T-cell (primary cell): ENCODE data around the gene RNF215. TPM values are rescaled to one million over a fixed set of nuclear protein-coding genes. Genes with fewer than 3 reads are reported as not detected.

Experiments used
- ATAC-seq, 4 experiments: fragments of 200-7000 bp in 3 of 4; fragments of 150-1000 bp in 1 of 4; cut with Tn5 transposase; replicated peaks in 1 of 4; 1 replicate in 3 of 4; 2 replicates in 1 of 4; pipeline ENCODE4 v1.10.0; 2021; ENCODE audit warnings: moderate library complexity in 3 of 4, mild to moderate bottlenecking in 2 of 4, moderate number of reproducible peaks in 1 of 4
- CTCF ChIA-PET, 2 donors: fragments of 300-600 bp; sonication (Branson Sonifier 250); formaldehyde crosslinking; loops; one replicate each; lab custom pipeline; 2022; ENCODE audit warnings: antibody characterized with exemption in 2 of 2; lab: Charles Lee
- POLR2A ChIA-PET, 2 donors: fragments of 300-600 bp; sonication (Branson Sonifier 250); formaldehyde crosslinking; loops; one replicate each; lab custom pipeline; 2022; ENCODE audit warnings: antibody characterized with exemption in 2 of 2; lab: Charles Lee
- DNase-seq, 35 experiments: peaks; one replicate each; pipeline versions ENCODE4 v3.0.0 to v3.0.0-alpha.2; 2013 to 2023
- H3K27ac ChIP-seq: one replicate; pipeline ENCODE4 v1.5.1; 2013; ENCODE audit warnings: low read length
- H3K27me3 ChIP-seq, 2 experiments: replicated peaks in 1 of 2; 1 replicate in 1 of 2; 2 replicates in 1 of 2; pipeline versions ENCODE4 v1.6.1 to v1.7.0; 2013; ENCODE audit warnings: low read length in 1 of 2, mixed read lengths in 1 of 2; ENCODE audit not compliant: control insufficient read depth in 2 of 2, insufficient read depth in 2 of 2; ENCODE audit errors: extremely low read depth in 1 of 2
- H3K36me3 ChIP-seq, 2 donors: 1 replicate in 1 of 2; 2 replicates in 1 of 2; pipeline versions ENCODE4 v1.6.1 to v1.7.0; 2013; ENCODE audit warnings: low read length in 1 of 2; ENCODE audit not compliant: control insufficient read depth in 2 of 2, insufficient read depth in 1 of 2; ENCODE audit errors: extremely low read depth in 1 of 2
- H3K4me1 ChIP-seq, 2 experiments: 1 replicate in 1 of 2; 2 replicates in 1 of 2; pipeline versions ENCODE4 v1.6.1 to v1.7.0; 2013; ENCODE audit warnings: low read length in 2 of 2, mixed read lengths in 1 of 2; ENCODE audit not compliant: insufficient read depth in 2 of 2, control insufficient read depth in 1 of 2; ENCODE audit errors: extremely low read depth in 1 of 2
- H3K4me3 ChIP-seq, 2 donors: 1 replicate in 1 of 2; 2 replicates in 1 of 2; pipeline versions ENCODE4 v1.5.1 to v1.7.0; 2013; ENCODE audit warnings: mild to moderate bottlenecking in 2 of 2, low read length in 1 of 2, moderate library complexity in 1 of 2; ENCODE audit not compliant: control insufficient read depth in 1 of 2; ENCODE audit errors: extremely low read depth in 1 of 2
- H3K9me3 ChIP-seq: 2 replicates; pipeline ENCODE4 v1.7.0; 2013
- H3K27ac Mint-ChIP-seq, 2 donors: one replicate each; pipeline ENCODE4 v1.8.0; 2020 to 2021; ENCODE audit warnings: mild to moderate bottlenecking in 2 of 2, mixed read lengths in 2 of 2
- H3K27me3 Mint-ChIP-seq, 2 donors: one replicate each; pipeline ENCODE4 v1.8.0; 2021 to 2022; ENCODE audit warnings: mixed read lengths in 2 of 2
- H3K36me3 Mint-ChIP-seq: one replicate; pipeline ENCODE4 v1.8.0; 2021; ENCODE audit warnings: mixed read lengths
- H3K4me1 Mint-ChIP-seq, 3 donors: one replicate each; pipeline ENCODE4 v1.8.0; 2020 to 2022; ENCODE audit warnings: mixed read lengths in 3 of 3, mild to moderate bottlenecking in 1 of 3
- H3K4me3 Mint-ChIP-seq, 3 donors: one replicate each; pipeline ENCODE4 v1.8.0; 2020 to 2022; ENCODE audit warnings: mild to moderate bottlenecking in 3 of 3, mixed read lengths in 3 of 3, moderate library complexity in 3 of 3
- H3K9me3 Mint-ChIP-seq, 3 donors: one replicate each; pipeline ENCODE4 v1.8.0; 2020 to 2022; ENCODE audit warnings: mixed read lengths in 3 of 3
- WGBS: methylation state at CpG from one replicate; pipeline ENCODE4 v1.1.5; 2013; ENCODE audit warnings: missing lambda C conversion rate; ENCODE audit not compliant: insufficient coverage; 5-methylcytosine and 5-hydroxymethylcytosine counted together
- total RNA-seq, 35 experiments: library from RNA in 6 of 35; stranded (reverse) in 6 of 35; fragments of 120-200 nt in 1 of 35; gene quantifications; one replicate each; pipeline versions ENCODE4 v1.2.1 to v1.2.4 and lab custom pipeline; 2013 to 2026

The RNF215 gene
- total RNA-seq, 5 donors from 2014 or later (not counting 1 experiment from before 2014, with no cell fraction given) = 6.2 to 8.4 (median 6.3) TPM

DNA sequence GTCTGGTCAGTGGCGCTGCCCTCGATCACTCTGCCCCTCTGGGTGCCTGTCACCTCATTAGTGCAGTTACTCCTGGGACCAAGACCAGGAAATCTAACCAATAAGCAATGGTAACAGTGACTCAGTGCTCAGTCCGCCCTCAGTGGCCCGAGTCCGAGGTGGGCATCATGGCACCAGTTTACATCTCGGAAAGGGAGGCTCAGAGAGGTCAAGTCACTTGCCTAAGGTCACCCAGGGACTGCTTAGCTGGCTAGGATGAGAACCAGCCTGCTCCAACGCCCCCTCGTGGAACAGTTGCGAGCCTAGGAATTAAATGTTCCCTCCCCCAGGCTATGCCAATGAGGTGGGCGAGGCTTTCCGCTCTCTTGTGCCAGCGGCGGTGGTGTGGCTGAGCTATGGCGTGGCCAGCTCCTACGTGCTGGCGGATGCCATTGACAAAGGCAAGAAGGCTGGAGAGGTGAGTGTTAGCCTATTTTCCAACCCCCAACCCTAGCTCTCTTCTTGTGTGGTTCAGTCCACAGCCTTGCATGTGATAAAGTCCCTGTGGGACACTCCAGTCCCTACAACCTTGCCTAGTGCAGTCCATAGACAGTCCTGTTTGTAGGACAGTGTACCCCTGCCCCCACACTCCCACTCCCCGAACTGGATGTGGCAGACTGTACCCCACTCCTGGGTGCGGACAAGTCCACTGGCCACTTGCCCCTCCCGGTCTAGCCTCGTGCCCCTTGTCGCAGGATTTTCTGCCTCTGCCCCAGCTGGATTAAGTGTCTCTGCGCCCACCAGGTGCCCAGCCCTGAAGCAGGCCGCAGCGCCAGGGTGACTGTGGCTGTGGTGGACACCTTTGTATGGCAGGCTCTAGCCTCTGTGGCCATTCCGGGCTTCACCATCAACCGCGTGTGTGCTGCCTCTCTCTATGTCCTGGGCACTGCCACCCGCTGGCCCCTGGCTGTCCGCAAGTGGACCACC lies 39.5 kb upstream of the RNF215 start:
- H3K4me3 ChIP-seq = peak overlapping the region; percentile 82 to 90
- H3K4me1 ChIP-seq = peaks cover 16 to 52% of the 10 kb centered on the region in 2 experiments
- H3K36me3 ChIP-seq = peaks cover 4 to 10% of the 10 kb centered on the region in 2 donors
- peak overlapping the region; percentile 86 for H3K27ac ChIP-seq
- H3K27me3 ChIP-seq = no peaks in the 10 kb centered on the region
- ATAC-seq (peak; percentile 33 to 46 (median 40)), DNase-seq (peak; percentile 74 to 94 (median 87))
- Mint-ChIP-seq H3K27me3 (no peaks in the 10 kb centered on the region), H3K4me3 (peak overlapping the region; percentile 90 to 95 (median 92)), H3K9me3 (no peaks in the 10 kb centered on the region), H3K36me3 (peaks cover 11% of the 10 kb centered on the region), H3K4me1 (peaks cover 46 to 55% (median 51%) of the 10 kb centered on the region in 3 donors), H3K27ac (peak overlapping the region; percentile 82 to 84)
- 48% methylated on average over 19 of the region's 29 CpGs for WGBS
- no peaks in the 10 kb centered on the region for H3K9me3 ChIP-seq
- ChIA-PET POLR2A (interaction anchor here in 1 of 2 donors (0.6 to 1.0 kb wide), 2 partner anchors 11 to 857 kb away, joined by 3 read pairs; no protein-coding TSS in a partner anchor), CTCF (interaction anchor here (0.6 to 1.7 kb wide), 10 partner anchors 10 to 138 kb away, joined by 3 to 6 read pairs (median 4); partner anchors contain the start of genes CASTOR1 (in 1 of the 2) and SEC14L2 (in 1 of the 2))

GRCh38 chr22:30425616-30426387 lies 38.6 kb upstream of the RNF215 start, which contains the start of gene MTFP1:
TSS of gene MTFP1 (plus strand) at chr22:30425768. CDS start at chr22:30425880, 112 bp downstream.
- Histone ChIP-seq H3K4me3 (peak within 1 kb of the TSS; percentile 82 to 90), H3K4me1 (peaks cover 16 to 52% of the 10 kb centered on the region in 2 experiments), H3K9me3 (no peaks in the 10 kb centered on the region), H3K36me3 (peaks cover 7 to 13% of the 10 kb centered on the region in 2 donors), H3K27ac (peak within 1 kb of the TSS; percentile 86), H3K27me3 (no peaks in the 10 kb centered on the region)
- H3K36me3 Mint-ChIP-seq = peaks cover 12% of the 10 kb centered on the region
- H3K27me3 Mint-ChIP-seq = no peaks in the 10 kb centered on the region
- peak within 1 kb of the TSS; percentile 96 to 99 for H3K27ac Mint-ChIP-seq
- WGBS = under 1% methylated on average over 56 of the region's 61 CpGs
- H3K9me3 Mint-ChIP-seq = no peaks in the 10 kb centered on the region
- H3K4me1 Mint-ChIP-seq = peaks cover 50 to 55% (median 55%) of the 10 kb centered on the region in 3 donors
- peak within 1 kb of the TSS; percentile 92 to 97 (median 95) for H3K4me3 Mint-ChIP-seq
- CTCF ChIA-PET = interaction anchor here (0.6 to 2.7 kb wide), 12 partner anchors 10 to 319 kb away, joined by 3 to 12 read pairs (median 5); partner anchors contain the start of genes CASTOR1 (in 1 of the 2), RNF215 (in 1 of the 2) and SEC14L2 (in 1 of the 2)
- DNase-seq (peak in 34 of 35 experiments; percentile 15 to 74 (median 36)), ATAC-seq (peak in 1 of 4 experiments; percentile 4)
- POLR2A ChIA-PET = interaction anchor here in 1 of 2 donors (0.6 to 1.0 kb wide), 2 partner anchors 12 to 858 kb away, joined by 3 read pairs; no protein-coding TSS in a partner anchor

DNA sequence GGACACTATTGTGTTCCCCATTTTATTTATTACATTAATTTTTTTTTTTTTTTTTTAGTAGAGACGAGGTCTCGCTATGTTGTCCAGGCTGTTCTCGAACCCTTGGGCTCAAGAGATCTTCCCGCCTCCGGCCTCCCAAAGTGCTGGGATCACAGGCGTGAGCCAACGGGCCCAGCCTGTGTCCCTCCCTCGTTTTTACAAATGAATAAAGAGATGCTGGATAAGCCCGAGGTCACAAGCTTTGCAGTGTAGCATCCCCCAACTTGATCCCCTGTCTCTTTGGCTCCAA lies 38.1 kb upstream of the RNF215 start:
- peak overlapping the region; percentile 82 to 84 for H3K27ac Mint-ChIP-seq
- Histone ChIP-seq H3K27me3 (no peaks in the 10 kb centered on the region), H3K36me3 (peaks cover 7 to 15% of the 10 kb centered on the region in 2 donors), H3K4me1 (peaks cover 16 to 52% of the 10 kb centered on the region in 2 experiments), H3K27ac (peak overlapping the region; percentile 86), H3K4me3 (peak overlapping the region; percentile 82 to 90), H3K9me3 (no peaks in the 10 kb centered on the region)
- H3K4me1 Mint-ChIP-seq = peaks cover 55 to 60% (median 56%) of the 10 kb centered on the region in 3 donors
- ATAC-seq = no peak
- ChIA-PET POLR2A (interaction anchor here in 1 of 2 donors (2.4 kb wide), 1 partner anchor 28 kb away, joined by 21 read pairs; the partner anchor contains the start of gene SEC14L2), CTCF (interaction anchor here (0.6 to 2.7 kb wide), 8 partner anchors 9 to 318 kb away, joined by 3 to 12 read pairs (median 4); partner anchors contain the start of gene RNF215 (in 1 of the 2))
- no peak for DNase-seq
- H3K27me3 Mint-ChIP-seq = no peaks in the 10 kb centered on the region
- peaks cover 18% of the 10 kb centered on the region for H3K36me3 Mint-ChIP-seq
- H3K4me3 Mint-ChIP-seq = peak overlapping the region; percentile 90 to 95 (median 92)
- H3K9me3 Mint-ChIP-seq = no peaks in the 10 kb centered on the region
- 22% methylated on average over 7 of the region's 9 CpGs for WGBS

GRCh38 chr22:30424534-30425326 lies 37.5 kb upstream of the RNF215 start:
- H3K27ac Mint-ChIP-seq = peak overlapping the region; percentile 96 to 99
- H3K36me3 Mint-ChIP-seq = peaks cover 18% of the 10 kb centered on the region
- WGBS = 52% methylated on average over 13 of the region's 20 CpGs
- DNase-seq (peak in 8 of 35 experiments; percentile 11 to 58 (median 22)), ATAC-seq (peak in 1 of 4 experiments; percentile 1)
- ChIA-PET POLR2A (interaction anchor here (0.6 to 4.3 kb wide), 11 partner anchors 8 to 858 kb away, joined by 3 to 21 read pairs (median 5); partner anchors contain the start of gene SEC14L2 (in 2 of the 2)), CTCF (interaction anchor here (0.6 to 2.7 kb wide), 19 partner anchors 9 to 318 kb away, joined by 3 to 12 read pairs (median 5); partner anchors contain the start of genes CASTOR1 (in 1 of the 2), CCDC157 (in 1 of the 2), RNF215 (in 1 of the 2) and SEC14L2 (in 1 of the 2))
- H3K4me3 ChIP-seq = peak overlapping the region; percentile 33 to 90
- peak overlapping the region; percentile 92 to 97 (median 95) for H3K4me3 Mint-ChIP-seq
- H3K27me3 ChIP-seq = no peaks in the 10 kb centered on the region
- H3K27ac ChIP-seq = peak overlapping the region; percentile 86
- no peaks in the 10 kb centered on the region for H3K27me3 Mint-ChIP-seq
- H3K9me3 Mint-ChIP-seq = no peaks in the 10 kb centered on the region
- H3K36me3 ChIP-seq = peaks cover 7 to 15% of the 10 kb centered on the region in 2 donors
- peaks cover 55 to 61% (median 56%) of the 10 kb centered on the region in 3 donors for H3K4me1 Mint-ChIP-seq
- no peaks in the 10 kb centered on the region for H3K9me3 ChIP-seq
- peaks cover 16 to 52% of the 10 kb centered on the region in 2 experiments for H3K4me1 ChIP-seq

DNA sequence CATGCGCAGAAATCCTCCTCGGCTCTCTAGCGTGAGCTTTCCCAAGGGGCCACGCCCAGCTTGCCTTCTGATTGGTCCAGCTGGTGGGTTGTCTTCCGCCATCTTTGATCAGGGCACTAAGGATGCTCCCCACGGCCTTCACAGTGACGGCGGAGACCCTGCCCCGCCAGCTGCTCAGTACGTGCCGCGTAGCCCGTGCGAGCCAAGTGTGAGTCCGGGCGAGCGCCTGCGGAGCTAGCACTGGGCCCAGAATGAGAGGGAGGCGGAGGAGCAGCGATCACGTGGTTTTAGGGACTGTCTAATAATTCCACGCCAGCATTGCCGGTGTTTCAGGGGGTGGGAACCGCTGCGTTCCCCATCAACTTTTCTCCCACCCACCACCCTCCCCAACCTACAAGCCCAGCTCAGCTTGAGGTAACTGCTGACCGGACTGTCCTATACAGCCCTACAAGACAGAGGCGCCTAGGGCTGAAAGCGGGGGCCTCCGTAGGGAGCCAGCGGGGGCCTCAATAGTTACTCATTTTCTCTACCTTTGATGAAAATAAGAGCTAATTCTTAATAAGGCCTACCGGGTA lies 36.8 kb upstream of the RNF215 start:
- Mint-ChIP-seq H3K27me3 (no peaks in the 10 kb centered on the region), H3K4me3 (peak overlapping the region; percentile 92 to 97 (median 95)), H3K4me1 (peaks cover 55 to 61% (median 56%) of the 10 kb centered on the region in 3 donors), H3K36me3 (peaks cover 23% of the 10 kb centered on the region), H3K27ac (peak overlapping the region; percentile 96 to 99), H3K9me3 (no peaks in the 10 kb centered on the region)
- Histone ChIP-seq H3K4me1 (peaks cover 16 to 52% of the 10 kb centered on the region in 2 experiments), H3K36me3 (peaks cover 7 to 16% of the 10 kb centered on the region in 2 donors), H3K27me3 (no peaks in the 10 kb centered on the region), H3K27ac (peak overlapping the region; percentile 86), H3K9me3 (no peaks in the 10 kb centered on the region), H3K4me3 (peak overlapping the region; percentile 65 to 77)
- peak; percentile 86 to 92 (median 89) for ATAC-seq
- under 1% methylated on average over 19 of the region's 31 CpGs for WGBS
- DNase-seq = peak; percentile 91 to 100 (median 98)
- ChIA-PET CTCF (interaction anchor here (0.6 to 2.7 kb wide), 21 partner anchors 9 to 866 kb away, joined by 3 to 12 read pairs (median 6); partner anchors contain the start of genes CASTOR1 (in 1 of the 2), CCDC157 (in 1 of the 2), SEC14L2 (in 1 of the 2) and SF3A1 (in 1 of the 2)), POLR2A (interaction anchor here (0.6 to 4.3 kb wide), 16 partner anchors 9 to 859 kb away, joined by 3 to 21 read pairs (median 4); partner anchors contain the start of gene SEC14L2 (in 2 of the 2))
